Activated T-helper 2 cell treated with anti-CD3 and anti-CD28 coated beads, Interferon-gamma antibody, Interleukin-2, Interleukin-4, amounts not matched to agents 10 μg/mL and 5 μg/mL and 100 μg/mL, durations not matched to agents 14 hours and 24 hours and 36 hours (primary cell): ENCODE data around the gene EIF3K. TPM values are rescaled to one million over a fixed set of nuclear protein-coding genes. Genes with fewer than 3 reads are reported as not detected.
A peak's percentile ranks its signal among the peaks of the same experiment; 100 is the strongest.
"Not testable (repeated sequence)": the region's sequence is repeated elsewhere in the genome, so short reads cannot be mapped to it uniquely, and the experiment has no call there.

Experiments used
- DNase-seq: peaks from one replicate; pipeline ENCODE4 v3.0.0; 2021; ENCODE audit warnings: low spot score
- H3K27ac Mint-ChIP-seq: one replicate; pipeline ENCODE4 v1.8.0; 2021; ENCODE audit warnings: mixed read lengths
- H3K27me3 Mint-ChIP-seq: one replicate; pipeline ENCODE4 v1.8.0; 2021; ENCODE audit warnings: low read depth, mixed read lengths
- H3K36me3 Mint-ChIP-seq: one replicate; pipeline ENCODE4 v1.8.0; 2021; ENCODE audit warnings: low read depth, mixed read lengths
- H3K4me1 Mint-ChIP-seq: one replicate; pipeline ENCODE4 v1.8.0; 2021; ENCODE audit warnings: low read depth, mixed read lengths
- H3K4me3 Mint-ChIP-seq: one replicate; pipeline ENCODE4 v1.8.0; 2021; ENCODE audit warnings: low read depth, mild to moderate bottlenecking, moderate library complexity, mixed read lengths
- H3K9me3 Mint-ChIP-seq: one replicate; pipeline ENCODE4 v1.8.0; 2021; ENCODE audit warnings: mixed read lengths
- intact Hi-C: fragments of 100-400 bp; cut with micrococcal nuclease; formaldehyde crosslinking; loops from one replicate; pipeline ENCODE4 v1.15.1; 2023
- total RNA-seq: library from RNA; stranded (reverse); gene quantifications from 2 replicates; pipeline ENCODE4 v1.2.3, GENCODE V29; 2022

Gene EIF3K, protein sequence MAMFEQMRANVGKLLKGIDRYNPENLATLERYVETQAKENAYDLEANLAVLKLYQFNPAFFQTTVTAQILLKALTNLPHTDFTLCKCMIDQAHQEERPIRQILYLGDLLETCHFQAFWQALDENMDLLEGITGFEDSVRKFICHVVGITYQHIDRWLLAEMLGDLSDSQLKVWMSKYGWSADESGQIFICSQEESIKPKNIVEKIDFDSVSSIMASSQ
- 285 and 287 TPM in 2 replicates for total RNA-seq

DNA sequence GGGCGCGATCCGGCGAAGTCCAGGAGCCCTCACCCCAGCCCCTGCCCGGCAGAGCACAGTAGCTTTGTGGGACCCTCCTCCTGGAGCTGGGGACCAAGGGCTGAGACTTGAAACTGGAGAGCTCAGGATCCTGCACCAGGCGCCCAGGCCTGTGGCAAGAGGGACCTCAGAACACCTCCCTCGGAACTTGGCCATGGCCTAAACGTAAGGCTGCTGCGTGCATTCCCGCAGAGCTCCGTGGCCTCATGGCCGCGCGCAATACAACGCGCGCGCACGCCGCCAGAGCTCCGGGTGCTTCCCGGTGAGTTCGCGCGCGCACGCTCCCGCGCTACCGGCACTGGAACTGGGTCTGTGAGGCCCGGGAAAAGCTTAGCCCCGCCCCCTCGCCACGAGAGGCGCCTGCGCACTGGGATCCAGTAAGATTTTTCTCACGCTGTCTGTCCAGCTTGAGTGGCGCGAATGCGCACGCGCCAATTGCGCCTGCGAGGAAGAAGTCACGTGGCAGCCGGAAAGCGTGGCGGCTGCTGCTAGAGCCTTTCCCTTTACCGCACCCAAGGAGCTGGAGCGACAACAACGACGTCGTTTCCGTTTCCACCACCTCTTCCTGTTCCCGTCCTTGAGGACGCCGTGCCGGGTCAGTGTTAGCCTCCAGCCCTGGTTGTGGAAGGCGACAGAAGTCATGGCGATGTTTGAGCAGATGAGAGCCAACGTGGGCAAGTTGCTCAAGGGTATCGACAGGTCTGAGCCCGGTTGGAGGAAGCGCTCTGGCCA, at the start of gene EIF3K:
EIF3K (plus strand) TSS at position 599 of the 771 bp plus-strand sequence; CDS start at position 680, 81 bp downstream.
- H3K36me3 Mint-ChIP-seq = peaks cover 65% of the 10 kb centered on the region
- intact Hi-C loops = loop anchor here (2.0 to 5.0 kb wide), 4 partner anchors 36 to 301 kb away; partner anchors contain the start of genes KCNK6, RASGRP4 and YIF1B
- H3K4me1 Mint-ChIP-seq = peaks cover 33% of the 10 kb centered on the region
- peak within 1 kb of the TSS; percentile 92 for H3K27ac Mint-ChIP-seq
- no peaks in the 10 kb centered on the region for H3K27me3 Mint-ChIP-seq
- peak; percentile 99 for DNase-seq
- peak within 1 kb of the TSS; percentile 96 for H3K4me3 Mint-ChIP-seq
- no peaks in the 10 kb centered on the region for H3K9me3 Mint-ChIP-seq

DNA sequence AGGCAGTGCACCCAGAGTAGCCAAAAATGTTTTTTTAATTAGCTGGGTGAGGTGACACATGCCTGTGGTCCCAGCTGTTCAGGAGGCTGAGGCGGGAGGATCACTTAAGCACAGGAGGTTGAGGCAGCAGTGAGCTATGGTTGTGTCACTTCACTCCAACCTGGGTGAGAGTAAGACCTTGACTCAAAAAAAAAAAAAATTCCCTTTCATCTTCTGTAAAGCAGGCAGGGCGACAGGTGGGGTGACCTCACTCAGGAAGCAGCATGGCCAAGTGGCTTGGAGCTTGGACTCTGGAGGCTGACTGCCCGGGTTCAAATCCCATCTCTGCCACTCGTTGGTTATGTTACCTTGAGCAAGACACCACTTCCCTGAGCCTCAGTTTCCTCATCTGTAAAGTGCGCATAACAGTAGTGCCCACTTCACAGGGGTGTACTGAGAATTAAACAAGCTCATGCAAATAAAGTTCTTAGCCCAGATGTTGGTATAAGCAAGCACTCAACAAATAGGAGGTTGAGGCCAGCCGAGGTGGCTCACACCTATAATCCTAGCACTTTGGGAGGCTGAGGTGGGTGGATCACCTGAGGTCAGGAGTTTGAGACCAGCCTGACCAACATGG, 49.5 kb upstream of the EIF3K start:
- intact Hi-C loops = no loop called here
- DNase-seq = no peak
- H3K9me3 Mint-ChIP-seq = no peaks in the 10 kb centered on the region
- peaks cover 3% of the 10 kb centered on the region for H3K4me1 Mint-ChIP-seq
- H3K27me3 Mint-ChIP-seq = peaks cover 16% of the 10 kb centered on the region
- no peaks in the 10 kb centered on the region for H3K36me3 Mint-ChIP-seq
- no peak overlapping the region for H3K27ac Mint-ChIP-seq
- H3K4me3 Mint-ChIP-seq = no peak overlapping the region

DNA sequence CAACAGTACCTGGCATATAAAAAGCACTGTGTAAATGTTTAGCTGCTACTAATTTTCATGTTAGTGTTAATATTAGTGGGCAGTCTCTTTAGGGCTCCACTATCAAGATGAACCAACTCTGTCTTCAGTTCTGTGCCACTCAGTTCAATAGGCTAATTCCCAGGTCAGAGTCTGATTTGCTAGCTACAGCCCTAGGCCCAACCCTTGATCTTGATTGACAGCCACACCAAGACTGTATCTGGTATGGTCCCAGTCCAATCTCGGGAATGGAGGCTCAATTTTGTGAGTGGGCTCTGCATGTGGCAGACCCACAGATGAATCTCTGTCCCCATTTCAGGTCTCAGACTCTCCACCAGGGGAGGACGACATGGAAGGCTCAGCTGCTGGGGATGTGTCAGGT, 47.3 kb upstream of the EIF3K start:
- Mint-ChIP-seq H3K4me3 (no peak overlapping the region), H3K36me3 (no peaks in the 10 kb centered on the region), H3K27ac (no peak overlapping the region), H3K9me3 (no peaks in the 10 kb centered on the region), H3K27me3 (peaks cover 8% of the 10 kb centered on the region), H3K4me1 (no peaks in the 10 kb centered on the region)
- intact Hi-C loops = no loop called here
- no peak for DNase-seq

DNA sequence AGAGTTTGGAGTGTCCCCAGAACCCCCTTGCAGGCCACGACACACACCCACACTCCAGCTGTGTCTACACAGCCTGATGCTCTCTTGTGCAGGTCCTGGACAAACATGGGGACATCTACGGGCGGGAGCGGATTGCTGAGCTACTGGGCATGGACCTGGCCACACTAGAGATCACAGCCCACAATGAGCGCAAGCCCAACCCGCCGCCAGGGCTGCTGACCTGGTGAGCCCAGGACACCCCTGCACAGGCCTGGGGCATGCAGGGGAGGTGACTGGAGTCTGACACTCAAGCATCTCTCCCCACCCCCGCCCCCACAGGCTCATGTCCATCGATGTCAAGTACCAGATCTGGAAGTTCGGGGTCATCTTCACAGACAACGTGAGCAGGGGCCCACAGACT, 41.2 kb upstream of the EIF3K start:
- Mint-ChIP-seq H3K27me3 (no peaks in the 10 kb centered on the region), H3K27ac (no peak overlapping the region), H3K36me3 (no peaks in the 10 kb centered on the region), H3K4me3 (no peak overlapping the region), H3K4me1 (no peaks in the 10 kb centered on the region), H3K9me3 (no peaks in the 10 kb centered on the region)
- intact Hi-C loops = no loop called here
- no peak for DNase-seq

DNA sequence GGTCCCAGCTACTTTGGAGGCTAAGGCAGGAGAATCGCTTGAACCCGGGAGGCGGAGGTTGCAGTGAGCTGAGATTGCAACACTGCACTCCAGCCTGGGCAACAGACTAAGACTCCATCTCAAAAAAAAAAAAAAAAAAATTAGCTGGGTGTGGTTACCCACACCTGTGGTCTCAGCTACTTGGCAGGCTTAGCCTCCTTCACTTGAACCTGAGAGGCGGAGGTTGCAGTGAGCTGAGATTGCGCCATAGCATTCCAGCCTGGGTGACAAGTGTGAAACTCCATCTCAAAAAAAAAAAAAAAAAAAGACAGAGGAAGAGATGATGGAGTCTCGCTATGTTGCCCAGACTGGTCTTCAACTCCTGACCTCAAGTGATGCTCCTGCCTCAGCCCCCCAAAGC, 39.7 kb upstream of the EIF3K start:
- H3K27ac Mint-ChIP-seq, H3K4me3 Mint-ChIP-seq, DNase-seq, intact Hi-C loops, H3K4me1 Mint-ChIP-seq, H3K36me3 Mint-ChIP-seq, H3K9me3 Mint-ChIP-seq, H3K27me3 Mint-ChIP-seq: not testable (repeated sequence)

DNA sequence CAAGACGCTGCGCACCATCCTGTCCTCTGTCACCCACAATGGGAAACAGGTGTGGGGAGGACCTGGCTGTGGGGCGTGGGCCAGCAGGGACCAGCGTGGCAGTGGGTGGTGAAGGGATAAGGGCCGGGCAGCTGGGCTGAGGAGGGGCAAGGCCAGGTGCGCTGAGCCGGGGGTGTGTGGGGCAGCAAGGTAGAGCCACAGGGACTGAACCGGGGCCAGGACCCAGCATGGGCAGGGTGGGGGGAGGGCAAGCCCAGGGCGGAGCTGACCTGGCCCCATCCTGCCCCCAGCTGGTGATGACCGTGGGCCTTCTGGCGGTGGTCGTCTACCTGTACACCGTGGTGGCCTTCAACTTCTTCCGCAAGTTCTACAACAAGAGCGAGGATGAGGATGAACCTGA, 38.9 kb upstream of the EIF3K start:
- intact Hi-C loops = no loop called here
- Mint-ChIP-seq H3K27me3 (no peaks in the 10 kb centered on the region), H3K9me3 (no peaks in the 10 kb centered on the region), H3K4me1 (peaks cover 5% of the 10 kb centered on the region), H3K27ac (no peak overlapping the region), H3K4me3 (no peak overlapping the region), H3K36me3 (no peaks in the 10 kb centered on the region)
- no peak for DNase-seq

DNA sequence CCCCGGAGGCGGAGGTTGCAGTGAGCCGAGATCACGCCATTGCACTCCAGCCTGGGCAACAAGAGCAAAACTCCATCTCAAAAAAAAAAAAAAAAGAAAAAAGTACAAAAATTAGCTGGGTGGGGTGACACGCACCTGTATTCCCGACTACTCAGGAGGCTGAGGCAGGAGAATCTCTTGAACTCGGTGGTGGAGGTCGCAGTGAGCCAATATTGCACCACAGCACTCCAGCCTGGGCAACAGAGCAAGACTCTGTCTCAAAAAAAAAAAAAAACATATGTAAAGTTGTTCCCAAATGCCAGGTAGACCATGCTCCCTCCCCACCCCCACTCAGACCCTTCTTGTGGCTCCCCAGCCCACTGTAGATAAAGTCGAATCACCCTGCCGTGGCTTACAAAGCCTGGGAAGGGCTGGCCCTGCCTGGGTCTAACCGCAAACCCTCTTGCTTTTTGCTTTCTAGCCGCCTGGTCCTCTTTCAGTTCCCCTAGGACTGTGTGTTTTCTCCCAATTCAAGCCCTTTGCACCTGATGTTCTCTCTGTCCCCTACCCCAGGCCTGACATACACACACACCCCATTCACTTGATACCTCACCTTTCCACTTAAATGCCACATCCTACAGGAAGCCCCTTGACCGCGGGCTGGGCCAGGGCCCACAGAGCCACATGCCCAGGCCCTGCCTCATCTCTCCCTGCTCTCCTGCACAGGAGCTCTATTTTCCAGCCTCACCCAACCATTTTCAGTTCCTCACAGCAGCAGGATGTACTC, 35.6 kb upstream of the EIF3K start:
- Mint-ChIP-seq H3K9me3 (no peaks in the 10 kb centered on the region), H3K27me3 (no peaks in the 10 kb centered on the region), H3K4me3 (no peak overlapping the region), H3K27ac (no peak overlapping the region), H3K36me3 (peaks cover 18% of the 10 kb centered on the region), H3K4me1 (peaks cover 5% of the 10 kb centered on the region)
- intact Hi-C loops = no loop called here
- no peak for DNase-seq

DNA sequence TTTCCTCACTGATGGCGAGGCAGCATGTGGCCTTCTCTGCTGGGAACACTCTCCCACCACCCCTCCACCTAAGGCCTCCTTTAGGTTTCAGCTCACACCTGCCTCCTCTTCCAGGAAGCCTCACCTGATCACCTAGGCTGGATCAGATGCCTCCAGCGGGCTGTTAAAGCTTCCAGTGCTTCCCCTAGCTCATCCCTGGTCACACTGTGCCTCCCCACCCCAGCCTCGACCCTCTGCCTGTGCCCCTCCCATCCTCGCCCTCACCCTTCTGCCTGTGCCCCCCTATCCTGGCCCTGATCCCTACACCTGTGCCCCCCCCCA, 35.0 kb upstream of the EIF3K start:
- no peak for DNase-seq
- H3K36me3 Mint-ChIP-seq = peaks cover 20% of the 10 kb centered on the region
- H3K27ac Mint-ChIP-seq = no peak overlapping the region
- H3K4me3 Mint-ChIP-seq = no peak overlapping the region
- H3K27me3 Mint-ChIP-seq = no peaks in the 10 kb centered on the region
- intact Hi-C loops = no loop called here
- peaks cover 5% of the 10 kb centered on the region for H3K4me1 Mint-ChIP-seq
- H3K9me3 Mint-ChIP-seq = no peaks in the 10 kb centered on the region

DNA sequence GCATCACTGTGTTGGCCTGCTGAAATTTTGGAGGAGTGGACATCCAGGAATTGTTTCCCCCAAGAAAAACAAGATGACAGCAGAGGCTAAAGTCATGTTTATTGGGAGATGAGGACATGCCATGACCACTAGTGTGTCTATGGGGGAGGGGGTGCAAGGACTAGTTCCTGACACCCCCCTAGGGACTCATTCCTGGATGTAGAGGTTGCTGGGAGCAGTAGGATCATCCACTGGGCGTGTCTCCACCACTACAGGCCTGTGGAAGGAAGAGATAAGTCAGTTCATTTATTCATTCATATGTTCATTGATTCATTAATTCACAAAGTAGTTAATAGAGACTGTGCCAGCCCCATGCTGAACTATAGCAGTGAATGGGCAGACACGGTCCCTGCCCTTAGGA, 31.4 kb upstream of the EIF3K start:
- Mint-ChIP-seq H3K4me3 (no peak overlapping the region), H3K36me3 (peaks cover 39% of the 10 kb centered on the region), H3K27me3 (no peaks in the 10 kb centered on the region), H3K27ac (peak overlapping the region; percentile 18), H3K4me1 (peaks cover 5% of the 10 kb centered on the region), H3K9me3 (no peaks in the 10 kb centered on the region)
- intact Hi-C loops = no loop called here
- no peak for DNase-seq

DNA sequence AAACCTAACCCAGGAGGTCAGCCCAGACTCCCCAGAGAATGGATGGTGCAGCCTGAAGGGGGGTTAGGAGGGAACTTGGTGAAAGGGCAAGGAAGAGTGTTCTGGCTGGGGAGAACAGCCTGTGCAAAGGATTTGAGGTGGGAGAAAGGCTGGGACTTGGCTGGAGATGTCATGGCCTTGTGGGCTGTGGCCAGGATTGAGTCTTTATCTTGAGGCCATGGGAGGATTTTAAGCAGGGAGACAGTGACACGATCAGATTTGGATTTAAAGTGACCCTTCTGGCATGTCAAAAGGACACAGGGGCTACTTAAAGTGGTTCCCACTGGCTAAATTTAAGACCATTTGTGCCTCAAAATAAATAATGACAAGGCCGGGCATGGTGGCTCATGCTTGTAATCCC, 30.9 kb upstream of the EIF3K start:
- Mint-ChIP-seq H3K27ac (peak overlapping the region; percentile 18), H3K4me3 (no peak overlapping the region), H3K36me3 (peaks cover 42% of the 10 kb centered on the region), H3K4me1 (peaks cover 5% of the 10 kb centered on the region), H3K27me3 (no peaks in the 10 kb centered on the region), H3K9me3 (no peaks in the 10 kb centered on the region)
- no peak for DNase-seq
- intact Hi-C loops = no loop called here

DNA sequence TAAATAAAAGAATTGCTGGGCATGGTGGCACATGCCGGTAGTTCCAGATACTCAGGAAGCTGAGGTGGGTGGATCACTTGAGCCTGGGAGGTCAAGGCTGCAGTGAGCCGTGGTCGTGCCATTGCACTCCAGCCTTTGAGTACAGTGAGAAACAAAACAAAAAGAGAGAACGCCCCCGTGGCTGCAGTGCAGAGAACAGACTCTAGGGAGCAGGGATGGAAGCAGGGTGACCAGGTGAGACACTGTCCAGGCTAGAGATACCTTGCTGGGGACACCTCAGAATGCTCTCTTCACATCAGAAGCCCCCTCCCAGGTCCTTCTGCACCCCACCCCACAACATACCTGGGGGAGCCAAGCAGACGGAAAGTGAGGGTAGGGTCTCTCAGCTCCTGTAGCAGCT, 26.0 kb upstream of the EIF3K start:
- H3K27ac Mint-ChIP-seq = no peak overlapping the region
- no peaks in the 10 kb centered on the region for H3K27me3 Mint-ChIP-seq
- no peaks in the 10 kb centered on the region for H3K9me3 Mint-ChIP-seq
- H3K4me1 Mint-ChIP-seq = peaks cover 3% of the 10 kb centered on the region
- H3K4me3 Mint-ChIP-seq = no peak overlapping the region
- no peak for DNase-seq
- H3K36me3 Mint-ChIP-seq = peaks cover 62% of the 10 kb centered on the region
- intact Hi-C loops = no loop called here

DNA sequence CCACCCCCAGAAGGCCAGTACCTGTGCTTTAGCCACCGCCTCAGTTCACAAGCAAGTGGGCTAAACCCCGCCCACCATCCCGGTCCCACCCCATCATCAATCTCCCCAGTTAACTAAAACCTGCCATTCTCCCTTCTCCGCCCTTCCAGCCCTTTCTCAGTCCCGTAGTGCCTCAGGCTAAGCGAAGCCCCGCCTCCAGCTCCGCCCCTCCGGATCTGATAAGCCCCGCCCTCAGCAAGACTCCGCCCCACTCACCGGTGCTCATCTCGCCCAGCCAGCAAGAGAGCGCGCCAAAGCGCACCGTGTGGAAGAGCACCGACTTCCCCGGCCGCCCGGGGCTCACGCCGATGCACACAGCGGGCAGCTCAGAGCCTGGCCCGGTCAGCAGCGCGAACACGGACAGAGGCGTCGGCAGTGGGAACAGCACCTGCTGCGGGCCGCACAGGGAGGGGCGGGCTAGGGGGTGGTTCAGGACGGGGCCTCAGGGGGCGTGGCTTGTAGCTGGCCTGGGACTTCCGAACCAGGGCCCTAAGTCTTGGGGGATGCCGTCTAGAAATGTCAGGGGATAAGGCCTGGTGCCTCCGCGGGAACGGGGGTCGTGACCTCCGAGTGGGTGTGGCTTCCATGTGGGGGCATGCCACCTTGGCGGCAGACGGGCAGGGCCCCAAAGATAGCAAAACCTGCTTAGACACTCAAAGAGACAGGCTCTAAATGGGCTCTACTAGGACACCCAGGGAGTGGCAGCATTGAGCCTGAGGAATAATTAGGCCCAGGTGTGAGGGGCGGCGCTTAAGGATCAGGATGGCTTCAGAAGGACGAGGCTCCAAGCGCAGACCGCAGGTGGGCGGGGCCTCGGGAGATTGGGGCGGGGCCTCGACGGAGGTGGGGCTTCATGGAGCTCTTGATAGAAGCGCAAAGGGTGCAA, 22.7 kb upstream of the EIF3K start:
- Mint-ChIP-seq H3K4me3 (no peak overlapping the region), H3K4me1 (peaks cover 3% of the 10 kb centered on the region), H3K27ac (no peak overlapping the region), H3K36me3 (peaks cover 61% of the 10 kb centered on the region), H3K27me3 (no peaks in the 10 kb centered on the region), H3K9me3 (no peaks in the 10 kb centered on the region)
- DNase-seq = no peak
- intact Hi-C loops = no loop called here
